HG03469 (cell line): ENCODE data around the gene TMEM253.

Experiments
- ATAC-seq: cut with Tn5 transposase; IDR thresholded peaks from one replicate; pipeline ENCODE4 v1.9.1; 2021; ENCODE audit warnings: mild to moderate bottlenecking, moderate library complexity, moderate number of reproducible peaks; ENCODE audit not compliant: unreplicated experiment

Gene TMEM253

DNA sequence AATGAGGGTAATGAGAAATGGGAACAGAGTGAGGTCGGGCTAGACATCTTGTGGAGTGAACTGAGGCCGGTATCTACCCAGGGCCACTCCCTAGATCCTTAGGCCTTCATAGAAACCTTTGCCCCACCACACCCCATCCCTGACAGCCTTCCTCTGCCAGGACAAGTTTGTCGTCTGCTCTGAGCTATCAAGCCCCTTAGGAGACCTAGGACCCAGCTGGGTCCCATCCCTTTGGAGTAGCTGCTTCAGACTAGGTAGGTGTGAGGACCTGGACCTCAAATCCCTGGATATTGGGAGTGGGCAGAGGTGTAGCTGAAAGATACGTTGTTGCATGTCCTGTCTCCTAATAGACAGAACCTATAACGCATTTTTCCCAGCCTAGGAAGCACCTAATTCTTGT, at the start of gene TMEM253:
TSS of gene TMEM253 (plus strand) at position 136 of the 400 bp plus-strand sequence. CDS start 278 bp downstream, outside the sequence.
- ATAC-seq = no peak

DNA sequence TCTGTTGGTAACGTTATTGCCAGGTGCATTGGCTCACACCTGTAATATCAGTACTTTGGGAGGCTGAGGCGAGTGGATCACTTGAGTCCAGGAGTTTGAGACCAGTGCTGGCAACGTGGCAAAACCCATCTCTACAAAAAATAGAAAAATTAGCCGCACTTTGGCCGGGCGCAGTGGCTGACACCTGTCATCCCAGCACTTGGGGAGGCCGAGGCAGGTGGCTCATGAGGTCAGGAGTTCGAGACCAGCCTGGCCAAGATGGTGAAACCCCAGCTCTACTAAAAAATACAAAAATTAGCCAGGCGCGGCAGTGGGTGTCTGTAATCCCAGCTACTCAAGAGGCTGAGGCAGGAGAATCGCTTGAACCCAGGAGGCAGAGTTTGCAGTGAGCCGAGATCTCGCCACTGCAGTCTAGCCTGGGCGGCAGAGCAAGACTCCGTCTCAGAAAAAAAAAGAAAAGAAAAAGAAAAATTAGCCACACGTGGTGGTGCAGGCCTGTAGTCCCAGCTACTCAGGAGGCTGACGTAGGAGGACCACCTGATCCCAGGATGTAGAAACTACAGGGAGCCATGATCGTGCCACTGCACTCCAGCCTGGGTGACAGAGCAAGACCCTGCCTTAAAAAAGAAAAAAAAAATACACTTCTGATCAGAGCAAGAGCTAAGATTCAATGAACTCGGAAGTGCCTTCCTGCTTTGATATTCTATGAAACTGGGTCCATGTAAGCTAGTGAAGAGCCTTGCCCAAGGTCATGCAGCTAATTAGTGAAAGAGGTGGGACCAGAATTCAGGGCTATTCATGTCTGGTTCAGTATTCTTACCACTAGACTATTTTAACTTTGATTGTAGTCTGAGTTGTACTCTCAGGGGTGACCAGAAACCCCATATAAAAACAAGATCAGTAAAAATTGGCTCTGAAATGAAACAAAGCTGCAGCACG, 47.4 kb upstream of the TMEM253 start:
- no peak for ATAC-seq

DNA sequence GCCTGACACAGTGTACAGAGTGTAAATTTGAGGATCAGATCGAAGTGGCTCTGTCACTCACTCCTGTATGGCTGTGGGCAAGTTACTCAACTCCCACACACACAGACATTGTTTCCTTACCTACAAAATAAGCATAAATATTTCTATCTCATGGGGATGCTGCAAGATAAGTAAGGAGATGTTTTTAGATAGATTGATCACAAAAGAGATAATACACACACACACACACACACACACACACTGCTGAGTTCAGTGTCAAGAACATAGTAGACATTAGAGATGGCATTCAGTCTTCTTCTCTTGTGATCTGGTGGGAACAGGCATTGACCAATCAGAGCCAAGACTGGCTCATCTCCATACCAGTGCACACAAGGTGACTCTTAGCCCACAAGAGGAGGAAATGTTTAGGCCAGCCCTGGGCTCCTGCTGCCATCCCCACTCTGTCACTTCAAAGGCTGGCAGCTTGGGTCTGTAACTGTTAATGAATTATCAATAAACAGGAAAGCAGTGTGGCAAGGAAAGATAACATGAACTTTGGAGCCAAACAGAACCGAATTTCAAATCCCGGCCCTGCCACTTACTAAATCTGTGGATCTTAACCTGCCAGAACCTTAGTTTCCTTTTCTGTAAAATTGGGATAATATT, 46.6 kb upstream of the TMEM253 start:
- ATAC-seq = no peak

DNA sequence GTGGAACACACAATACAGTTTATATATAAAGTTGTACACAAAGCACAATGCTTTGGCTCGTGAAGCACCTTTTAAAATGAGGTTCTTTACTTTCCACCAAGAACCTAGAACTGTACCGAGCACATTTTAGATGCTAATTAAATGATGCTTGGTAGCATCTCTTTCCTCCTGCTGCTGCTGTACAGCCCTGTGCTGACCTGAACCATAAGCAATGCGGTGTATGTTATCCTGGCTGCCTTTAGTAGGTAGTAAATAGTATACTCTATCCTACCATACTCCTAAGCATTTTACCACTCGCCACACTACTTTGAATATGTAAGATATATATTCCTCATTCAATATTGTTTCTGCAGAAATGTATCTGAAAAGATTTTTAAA, 46.1 kb upstream of the TMEM253 start:
- ATAC-seq = no peak

DNA sequence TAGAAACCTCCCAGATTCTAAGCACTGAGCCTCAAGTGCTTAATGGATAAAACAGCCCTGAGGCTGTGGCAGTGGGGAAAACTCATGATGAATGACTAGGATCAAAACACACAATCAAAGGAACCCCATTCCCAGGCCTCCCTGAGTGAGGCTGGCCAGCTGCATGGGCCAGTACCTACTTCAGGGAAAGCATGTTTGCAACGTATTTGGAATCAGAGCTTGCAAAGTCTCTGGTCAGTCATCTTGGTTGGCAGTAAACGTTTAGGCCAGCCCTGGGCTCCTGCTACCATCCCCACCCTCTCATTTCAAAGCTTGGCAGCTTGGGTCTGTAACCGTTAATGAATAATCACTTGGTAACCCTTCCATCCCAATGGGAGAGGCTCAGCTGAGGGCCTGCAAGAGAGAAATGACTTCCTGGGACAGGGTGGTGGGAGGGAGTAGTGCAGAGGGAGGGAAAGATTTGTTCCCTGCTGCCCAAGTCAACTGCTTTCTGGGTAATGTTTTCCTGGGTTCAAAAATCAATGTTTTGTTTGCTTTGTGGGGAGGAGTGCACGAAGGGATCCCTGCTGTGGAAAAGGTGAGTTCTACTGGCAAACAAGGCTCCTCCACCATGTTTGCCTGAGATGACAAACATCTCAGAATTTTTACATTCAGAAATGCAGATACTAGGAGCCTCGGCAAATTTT, 45.3 kb upstream of the TMEM253 start:
- no peak for ATAC-seq

DNA sequence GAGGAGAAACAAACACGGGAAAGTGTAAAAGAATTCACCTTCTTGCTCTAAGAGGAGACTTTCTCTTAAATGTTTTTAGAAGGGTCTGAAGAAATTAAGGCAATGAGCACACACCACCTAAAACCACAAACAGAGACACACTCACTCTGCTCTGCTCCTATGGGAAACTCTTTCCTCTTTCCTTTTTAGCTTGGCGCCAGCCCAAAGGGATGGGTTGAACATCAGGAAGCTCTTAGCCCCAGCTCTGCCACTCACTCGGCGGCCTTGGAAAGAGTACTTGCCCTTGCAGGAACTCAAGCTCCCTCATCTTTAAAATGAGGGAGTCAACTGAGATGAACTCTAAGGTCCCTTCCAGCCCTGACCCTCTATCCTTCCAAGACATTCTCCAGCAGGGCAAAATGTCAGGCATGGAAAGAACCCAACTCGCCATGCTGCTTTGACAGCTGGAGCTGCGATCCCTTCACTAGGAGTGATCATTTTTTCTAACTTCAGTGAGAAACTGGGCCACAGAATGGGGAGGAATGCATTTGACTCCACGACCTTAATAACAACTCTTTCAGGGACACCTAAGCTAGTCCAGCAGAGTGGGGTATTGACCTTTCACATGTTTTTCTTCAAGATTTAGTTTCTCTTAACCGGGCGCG, 44.2 kb upstream of the TMEM253 start:
- no peak for ATAC-seq

DNA sequence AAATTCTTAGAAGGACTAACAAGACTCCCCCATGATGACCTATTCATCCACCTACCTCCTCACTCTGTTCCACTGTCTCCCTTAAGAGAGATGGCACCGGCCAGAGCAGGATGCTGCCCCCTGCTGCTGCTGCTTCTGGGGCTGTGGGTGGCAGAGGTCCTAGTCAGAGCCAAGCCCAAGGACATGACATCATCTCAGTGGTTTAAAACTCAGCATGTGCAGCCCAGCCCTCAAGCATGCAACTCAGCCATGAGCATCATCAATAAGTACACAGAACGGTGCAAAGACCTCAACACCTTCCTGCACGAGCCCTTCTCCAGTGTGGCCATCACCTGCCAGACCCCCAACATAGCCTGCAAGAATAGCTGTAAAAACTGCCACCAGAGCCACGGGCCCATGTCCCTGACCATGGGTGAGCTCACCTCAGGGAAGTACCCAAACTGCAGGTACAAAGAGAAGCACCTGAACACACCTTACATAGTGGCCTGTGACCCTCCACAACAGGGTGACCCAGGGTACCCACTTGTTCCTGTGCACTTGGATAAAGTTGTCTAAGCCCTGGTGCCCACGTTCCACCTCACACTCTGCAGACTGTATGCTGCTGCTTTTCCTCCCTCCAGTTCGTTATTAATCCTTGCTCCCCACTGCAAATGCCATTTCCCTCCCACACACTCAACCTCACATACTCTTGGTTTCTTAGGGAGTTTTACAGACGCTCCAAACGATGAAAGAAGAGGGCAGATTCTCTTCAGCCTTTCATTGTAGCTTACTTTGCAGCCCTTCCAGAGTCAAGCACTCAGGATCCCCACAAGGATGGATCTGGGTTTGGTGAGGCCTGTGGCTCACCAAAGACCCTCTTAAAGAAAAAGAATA, 42.8 kb upstream of the TMEM253 start, which contains the start of gene RNASE8:
TSS of gene RNASE8 (plus strand) at position 20 of the 873 bp plus-strand sequence. CDS start at position 91, 71 bp downstream.
- ATAC-seq = no peak

DNA sequence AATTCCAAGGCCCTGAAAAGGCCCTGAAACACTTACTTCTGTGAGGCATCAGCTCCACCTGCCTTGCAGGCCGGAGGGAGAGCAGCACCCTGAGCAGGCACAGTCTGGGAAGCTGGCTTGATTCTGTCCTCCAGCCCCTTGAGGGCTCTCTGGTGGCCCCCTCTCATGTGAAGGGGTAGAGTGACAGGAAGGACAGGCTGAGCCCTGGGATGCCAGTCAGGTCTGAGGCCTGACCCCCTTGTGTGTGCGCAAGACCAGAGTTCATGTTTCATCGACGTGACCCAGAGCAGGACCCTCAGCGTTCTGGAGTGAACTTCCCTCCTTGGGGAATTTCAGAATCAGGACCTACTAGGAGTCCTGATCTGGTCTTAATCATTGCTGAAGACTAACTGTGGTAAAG, 42.0 kb upstream of the TMEM253 start:
- no peak for ATAC-seq

DNA sequence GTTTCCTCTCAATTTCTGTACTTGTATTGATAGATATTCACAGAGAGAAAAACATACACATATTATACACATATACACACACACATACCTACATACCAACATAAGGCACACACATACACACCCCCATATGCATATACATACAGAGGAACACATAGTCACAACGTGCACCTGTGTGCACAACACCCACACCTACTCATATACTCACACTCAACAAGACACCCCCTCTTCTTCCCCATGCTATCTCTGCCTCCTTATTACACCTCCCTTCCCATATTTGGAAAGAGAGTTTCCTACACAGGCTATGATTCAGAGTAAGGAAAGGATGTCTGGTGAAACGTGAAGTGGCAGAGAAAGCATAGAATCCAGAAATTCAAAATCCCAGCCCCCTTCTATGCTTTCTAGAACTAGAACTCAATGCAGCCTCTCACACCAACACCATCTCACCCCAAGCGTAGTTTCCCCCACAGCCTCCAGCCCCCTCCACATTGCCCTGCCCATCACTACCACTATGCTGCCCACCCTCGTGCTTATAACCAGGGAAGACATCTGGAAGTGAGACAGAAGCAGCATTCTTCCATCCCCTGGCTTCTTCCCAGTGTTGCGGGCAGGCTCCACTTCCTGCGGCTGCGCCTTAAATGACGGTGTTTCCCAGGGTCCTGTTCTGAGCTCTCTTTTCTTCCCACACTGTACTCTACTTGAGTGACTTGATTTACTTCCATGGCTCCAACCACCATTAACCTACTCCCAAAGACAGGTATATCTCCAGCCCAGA, 40.8 kb upstream of the TMEM253 start:
- no peak for ATAC-seq

DNA sequence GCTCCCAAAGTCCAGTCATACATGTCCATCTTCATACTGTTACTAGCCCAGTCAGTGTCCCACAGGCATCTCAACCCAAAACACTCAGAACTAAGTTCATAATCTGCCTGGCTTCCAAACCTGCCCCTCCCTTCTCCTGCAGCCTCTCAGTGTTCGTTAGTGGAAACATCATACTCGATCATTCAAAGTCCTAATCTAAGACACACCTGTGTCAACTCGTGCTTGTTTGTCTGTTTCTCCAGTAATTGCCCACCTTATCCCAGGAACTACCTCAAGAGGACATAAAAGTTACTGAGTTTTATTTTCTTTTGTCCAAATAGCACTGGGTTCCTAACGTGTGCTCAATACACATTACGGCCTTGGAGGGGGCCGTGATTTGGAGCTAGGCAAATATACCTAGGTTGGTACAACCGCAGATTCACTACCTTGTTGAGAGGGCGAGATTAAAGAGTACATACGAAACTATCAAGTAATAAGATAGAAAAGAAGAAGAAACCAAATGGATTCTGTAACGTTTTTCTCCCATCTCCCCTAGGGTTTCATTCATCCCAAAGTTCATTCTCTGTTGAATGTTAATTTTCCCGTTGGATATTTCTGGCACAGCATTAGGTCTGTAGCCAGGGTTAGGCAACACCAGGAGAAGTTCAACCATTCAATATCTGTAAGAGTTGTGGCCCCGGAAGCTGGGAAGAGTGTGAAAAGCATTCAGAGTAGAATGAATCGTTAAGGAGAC, 40.1 kb upstream of the TMEM253 start:
- no peak for ATAC-seq

DNA sequence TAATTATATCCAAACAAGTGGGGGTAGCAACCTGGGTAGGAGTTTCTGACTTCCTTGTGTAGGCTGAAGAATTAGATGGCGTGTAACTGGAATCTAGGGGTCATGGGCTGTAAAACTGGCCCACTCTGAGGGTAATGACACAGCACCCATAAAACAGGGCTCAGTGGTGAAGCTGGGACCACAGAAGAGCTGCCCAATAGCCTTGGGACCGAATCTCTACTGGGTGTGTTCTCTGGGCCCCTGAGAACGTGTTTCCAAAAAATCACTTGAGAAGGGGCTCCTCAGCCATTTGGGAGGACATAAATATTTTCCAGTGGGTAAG, 39.6 kb upstream of the TMEM253 start:
- ATAC-seq = no peak

DNA sequence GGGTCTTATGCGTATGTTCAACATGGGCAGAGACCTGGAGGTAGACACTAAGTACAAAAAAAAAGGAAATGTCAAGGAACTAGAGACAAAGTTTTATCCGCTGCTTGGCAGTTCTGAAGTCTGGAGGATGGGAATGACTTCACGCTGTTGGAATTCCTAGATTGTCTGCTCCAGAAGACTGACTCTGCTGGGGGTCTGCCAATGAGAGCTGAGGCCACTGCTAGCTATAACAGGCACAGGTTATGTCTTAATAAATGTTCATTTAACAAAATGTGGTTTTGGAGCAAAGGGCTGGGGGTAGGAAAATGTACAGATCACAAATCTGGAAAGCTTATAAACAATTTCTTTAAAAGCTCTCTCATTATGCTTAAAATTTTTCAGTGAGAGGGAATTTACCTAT, 37.4 kb upstream of the TMEM253 start:
- ATAC-seq = no peak

DNA sequence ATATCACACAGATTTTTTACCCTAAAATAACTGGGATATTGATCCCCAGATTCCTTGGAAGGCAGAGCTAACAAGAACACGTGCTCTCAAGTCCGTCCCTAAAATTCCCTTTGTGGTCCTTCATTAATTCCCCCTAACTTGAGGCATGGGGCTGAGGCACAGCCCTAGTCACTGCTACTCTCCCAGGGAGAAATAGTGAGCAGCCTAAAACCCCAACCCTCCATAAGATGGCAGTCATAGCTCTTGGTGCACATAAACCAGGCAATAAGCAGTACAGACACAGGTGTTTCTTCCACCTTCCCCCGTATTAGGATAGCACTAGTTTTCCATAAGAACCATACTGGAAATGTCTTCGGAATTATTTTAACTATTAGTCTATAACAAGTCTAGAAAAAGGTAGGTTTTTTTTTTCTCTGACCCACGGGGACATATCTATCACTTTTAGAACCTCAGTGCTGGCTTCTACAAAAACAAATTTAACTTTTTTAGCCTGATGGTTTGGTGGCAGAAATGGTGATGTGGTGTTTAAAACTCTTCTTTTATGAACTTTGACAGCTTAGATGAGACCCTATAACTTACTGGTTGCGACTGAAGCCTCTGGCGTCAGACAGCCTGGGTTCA, 33.9 kb upstream of the TMEM253 start:
- no peak for ATAC-seq

DNA sequence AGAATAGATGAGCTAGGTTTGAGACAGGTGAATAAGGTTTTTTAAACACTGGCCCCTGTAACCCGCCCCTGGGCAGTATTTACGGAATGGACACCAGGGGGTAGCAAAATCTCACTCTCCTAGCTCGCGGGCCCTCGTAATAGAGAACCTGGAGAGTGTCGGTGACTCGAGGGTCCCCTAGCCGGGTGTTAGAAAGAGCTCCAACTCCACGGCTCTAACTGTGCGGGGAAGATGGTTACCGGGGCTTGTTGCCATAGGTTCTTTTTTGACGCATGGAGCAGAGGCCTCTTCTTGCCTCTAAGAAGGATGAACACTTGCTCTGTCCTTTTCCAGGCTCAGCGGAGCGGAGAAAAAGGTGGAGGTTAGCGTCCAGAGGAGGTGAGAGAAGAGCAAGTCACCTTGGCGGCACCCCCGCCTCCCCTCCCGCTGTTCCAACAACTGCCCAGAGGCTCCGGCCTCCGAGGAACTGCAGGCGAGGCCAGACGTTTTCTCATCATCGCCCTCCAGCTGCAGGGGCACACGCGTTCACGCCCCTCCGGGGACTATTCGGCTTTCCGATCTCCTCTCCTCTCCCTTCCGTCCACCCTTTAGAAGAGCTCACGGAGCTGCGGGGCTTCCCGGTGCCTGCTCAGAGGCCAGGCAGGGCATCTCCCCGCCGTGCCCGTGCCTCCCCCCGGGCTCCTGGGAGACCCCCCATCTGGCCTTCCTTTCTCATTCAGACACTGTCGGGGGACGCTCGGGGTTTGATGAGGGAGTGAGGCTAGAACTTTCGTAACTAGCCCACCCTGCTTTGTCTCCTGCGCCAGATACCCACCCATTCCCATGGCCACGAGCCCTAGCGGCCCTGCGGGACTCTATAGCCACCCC, 32.1 kb upstream of the TMEM253 start:
- ATAC-seq = no peak

DNA sequence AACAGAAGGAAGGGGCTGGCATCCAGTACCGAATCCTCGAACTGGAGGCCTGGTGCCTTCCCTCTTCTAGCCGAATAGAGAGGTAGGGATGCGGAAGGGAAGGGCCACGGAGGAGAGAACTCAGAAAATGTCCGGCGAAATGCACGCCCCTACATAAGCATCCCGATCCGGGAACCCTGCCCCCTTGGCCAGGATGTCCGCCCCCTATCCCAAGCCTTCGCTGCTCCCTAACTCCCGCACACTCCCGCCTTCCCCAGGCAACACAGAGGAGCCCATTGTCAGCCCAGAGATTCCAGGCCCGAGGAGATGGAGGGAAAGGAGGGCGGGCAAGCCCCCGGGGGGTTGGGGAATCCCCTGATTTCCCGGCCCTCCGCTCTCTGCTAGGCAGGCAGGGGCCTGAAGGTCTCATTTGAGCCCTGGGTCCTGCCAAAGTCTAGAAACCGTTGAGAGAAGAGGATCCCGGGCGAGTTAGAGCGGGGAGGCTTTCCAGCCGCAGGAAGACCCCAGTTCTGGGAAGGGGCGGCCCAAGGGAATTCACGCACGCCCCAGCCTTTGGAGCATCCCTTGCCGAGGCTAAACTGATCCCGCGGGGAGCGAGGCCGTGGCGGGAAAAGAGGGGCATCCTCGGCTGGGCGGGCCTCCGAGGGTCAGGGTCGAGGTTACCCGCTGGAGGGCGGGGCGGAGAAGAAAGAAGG, 31.3 kb upstream of the TMEM253 start:
- no peak for ATAC-seq

DNA sequence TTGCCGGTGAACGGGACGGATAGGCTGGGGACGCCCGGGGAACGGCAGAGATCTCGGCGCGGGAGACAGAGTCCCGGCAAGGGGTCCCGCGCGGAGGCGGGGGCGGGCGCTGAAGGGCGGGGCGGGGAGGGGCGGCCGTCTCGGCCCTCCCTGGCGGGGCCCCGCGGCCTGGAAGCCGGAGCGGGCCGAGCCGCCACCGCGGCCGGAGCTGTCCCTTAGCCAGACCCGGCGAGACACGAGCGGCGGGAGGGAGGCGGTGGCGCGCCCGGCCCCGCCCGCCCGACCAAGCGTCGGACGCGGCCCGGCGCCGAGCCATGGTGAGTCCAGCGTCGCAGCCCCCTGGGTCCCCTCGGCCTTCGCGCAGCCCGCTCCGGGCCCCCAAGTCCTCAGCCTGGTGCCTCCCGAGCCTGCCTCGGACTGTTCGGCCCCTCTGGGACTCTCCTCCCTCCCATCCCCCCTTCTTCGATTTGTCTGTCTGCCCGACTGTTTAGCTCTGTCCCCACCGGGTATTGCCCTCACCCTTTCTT, 30.7 kb upstream of the TMEM253 start, which contains the start of gene ARHGEF40:
TSS of gene ARHGEF40 (plus strand) at position 222 of the 527 bp plus-strand sequence. CDS start at position 315, 93 bp downstream.
- ATAC-seq = no peak
